H9 (cell line): Measurements from ENCODE around the gene KLC1. TPM values are rescaled to one million over a fixed set of nuclear protein-coding genes. Genes with fewer than 3 reads are reported as not detected.

Source experiments
- DNase-seq: peaks from one replicate; pipeline ENCODE4 v3.0.0-alpha.2; 2017
- H2AFZ ChIP-seq: one replicate; pipeline ENCODE4 v1.6.1; 2013; ENCODE audit warnings: mild to moderate bottlenecking, low read length, control low read depth, moderate library complexity
- H2AK5ac ChIP-seq: 2 replicates; pipeline ENCODE4 v1.6.1; 2013; ENCODE audit warnings: low read length, control low read depth, mixed read lengths; ENCODE audit not compliant: insufficient read length
- H2BK120ac ChIP-seq: one replicate; pipeline ENCODE4 v1.6.1; 2013; ENCODE audit warnings: low read depth, mild to moderate bottlenecking, low read length, control low read depth, inconsistent platforms; ENCODE audit not compliant: poor library complexity, severe bottlenecking
- H2BK12ac ChIP-seq: 2 replicates; pipeline ENCODE4 v1.6.1; 2013; ENCODE audit warnings: low read length, control low read depth, mixed read lengths, low read depth; ENCODE audit not compliant: insufficient read length
- H2BK15ac ChIP-seq: 2 replicates; pipeline ENCODE4 v1.6.1; 2013; ENCODE audit warnings: low read depth, low read length, control low read depth
- H2BK20ac ChIP-seq: one replicate; pipeline ENCODE4 v1.6.1; 2013; ENCODE audit warnings: low read depth, mild to moderate bottlenecking, low read length, control low read depth, inconsistent platforms; ENCODE audit not compliant: poor library complexity, severe bottlenecking
- H2BK5ac ChIP-seq: 2 replicates; pipeline ENCODE4 v1.6.1; 2013; ENCODE audit warnings: low read length, control low read depth, mixed read lengths; ENCODE audit not compliant: insufficient read length
- H3K14ac ChIP-seq: 2 replicates; pipeline ENCODE4 v1.6.1; 2013; ENCODE audit warnings: low read length, control low read depth; ENCODE audit not compliant: insufficient read depth
- H3K18ac ChIP-seq: 2 replicates; pipeline ENCODE4 v1.6.1; 2013; ENCODE audit warnings: low read depth, mild to moderate bottlenecking, mixed read lengths, low read length, control low read depth; ENCODE audit not compliant: insufficient read length
- H3K23ac ChIP-seq: 2 replicates; pipeline ENCODE4 v1.6.1; 2013; ENCODE audit warnings: low read length, control low read depth, mixed read lengths, low read depth; ENCODE audit not compliant: insufficient read length
- H3K23me2 ChIP-seq: 2 replicates; pipeline ENCODE4 v1.6.1; 2013; ENCODE audit warnings: low read depth, mild to moderate bottlenecking, mixed read lengths, low read length, control low read depth; ENCODE audit not compliant: insufficient read length, poor library complexity, severe bottlenecking
- H3K27ac ChIP-seq: 2 replicates; pipeline ENCODE4 v1.5.1; 2013; ENCODE audit warnings: low read length, control low read depth, mixed read lengths, low read depth; ENCODE audit not compliant: insufficient read length
- H3K27me3 ChIP-seq: 2 replicates; pipeline ENCODE4 v1.6.1; 2013; ENCODE audit warnings: low read length, control low read depth, inconsistent platforms; ENCODE audit not compliant: insufficient read depth
- H3K4ac ChIP-seq: 2 replicates; pipeline ENCODE4 v1.6.1; 2013; ENCODE audit warnings: low read depth, mild to moderate bottlenecking, control low read depth, inconsistent platforms, low read length, moderate library complexity
- H3K4me1 ChIP-seq: 2 replicates; pipeline ENCODE4 v1.6.1; 2013; ENCODE audit warnings: low read length, control low read depth, inconsistent platforms; ENCODE audit not compliant: insufficient read depth
- H3K4me2 ChIP-seq: 2 replicates; pipeline ENCODE4 v1.6.1; 2013; ENCODE audit warnings: low read length, control low read depth, mixed read lengths; ENCODE audit not compliant: insufficient read length, insufficient read depth
- H3K56ac ChIP-seq: 2 replicates; pipeline ENCODE4 v1.6.1; 2013; ENCODE audit warnings: low read depth, mild to moderate bottlenecking, mixed read lengths, low read length, control low read depth; ENCODE audit not compliant: insufficient read length
- H3K79me1 ChIP-seq: 2 replicates; pipeline ENCODE4 v1.6.1; 2013; ENCODE audit warnings: low read depth, mild to moderate bottlenecking, moderate library complexity, low read length, control low read depth, inconsistent platforms; ENCODE audit not compliant: insufficient read depth, poor library complexity, severe bottlenecking
- H3K79me2 ChIP-seq: 2 replicates; pipeline ENCODE4 v1.6.1; 2013; ENCODE audit warnings: low read length, control low read depth, inconsistent platforms; ENCODE audit not compliant: insufficient read depth
- H3K9ac ChIP-seq: 2 replicates; pipeline ENCODE4 v1.6.1; 2013; ENCODE audit warnings: low read length, control low read depth, mixed read lengths; ENCODE audit not compliant: insufficient read length; ENCODE audit errors: extremely low read depth
- H3K9me3 ChIP-seq: one replicate; pipeline ENCODE4 v1.6.1; 2013; ENCODE audit warnings: low read depth, low read length, inconsistent platforms; ENCODE audit not compliant: control insufficient read depth
- H3T11ph ChIP-seq: one replicate; pipeline ENCODE4 v1.6.1; 2013; ENCODE audit warnings: mild to moderate bottlenecking, low read length, control low read depth, inconsistent platforms
- H4K20me1 ChIP-seq: one replicate; pipeline ENCODE4 v1.6.1; 2013; ENCODE audit not compliant: control insufficient read depth, insufficient read length, insufficient read depth
- H4K5ac ChIP-seq: 2 replicates; pipeline ENCODE4 v1.6.1; 2013; ENCODE audit warnings: low read depth, mild to moderate bottlenecking, mixed read lengths, low read length, control low read depth; ENCODE audit not compliant: insufficient read length
- H4K8ac ChIP-seq: replicated peaks from 2 replicates; pipeline ENCODE4 v1.6.1; 2013; ENCODE audit warnings: low read length, control low read depth, mixed read lengths, low read depth; ENCODE audit not compliant: insufficient read length
- H4K91ac ChIP-seq: 2 replicates; pipeline ENCODE4 v1.6.1; 2013; ENCODE audit warnings: low read depth, mild to moderate bottlenecking, moderate library complexity, mixed read lengths, low read length, control low read depth; ENCODE audit not compliant: insufficient read length
- H3K27ac Mint-ChIP-seq, 3 experiments: 2 replicates in 2 of 3; 3 replicates in 1 of 3; pipeline ENCODE4 v1.8.0; 2020 to 2021; ENCODE audit warnings: mixed read lengths in 3 of 3, mild to moderate bottlenecking in 1 of 3, moderate library complexity in 1 of 3
- H3K27me3 Mint-ChIP-seq: 2 replicates; pipeline ENCODE4 v1.8.0; 2021; ENCODE audit warnings: low read depth, mild to moderate bottlenecking, moderate library complexity, mixed read lengths
- H3K36me3 Mint-ChIP-seq, 3 experiments: 2 replicates in 2 of 3; 3 replicates in 1 of 3; pipeline ENCODE4 v1.8.0; 2020 to 2021; ENCODE audit warnings: low read depth in 3 of 3, mixed read lengths in 3 of 3; ENCODE audit not compliant: insufficient read depth in 1 of 3
- H3K4me1 Mint-ChIP-seq, 2 experiments: 2 replicates each; pipeline ENCODE4 v1.8.0; 2020; ENCODE audit warnings: mixed read lengths in 2 of 2
- H3K4me3 Mint-ChIP-seq, 2 experiments: 2 replicates in 1 of 2; 3 replicates in 1 of 2; pipeline ENCODE4 v1.8.0; 2020 to 2021; ENCODE audit warnings: mild to moderate bottlenecking in 2 of 2, mixed read lengths in 2 of 2, moderate library complexity in 1 of 2
- H3K9me3 Mint-ChIP-seq, 2 experiments: 2 replicates in 1 of 2; 3 replicates in 1 of 2; pipeline ENCODE4 v1.8.0; 2020; ENCODE audit warnings: mild to moderate bottlenecking in 2 of 2, mixed read lengths in 2 of 2, moderate library complexity in 1 of 2
- WGBS: extraction: QIAGEN DNeasy Blood & Tissue Kit; methylation state at CpG from one replicate; pipeline ENCODE4 v1.1.7; 2013; ENCODE audit warnings: missing lambda C conversion rate, low lambda C conversion rate, mixed read lengths; ENCODE audit not compliant: insufficient read length; ENCODE audit errors: extremely low coverage; 5-methylcytosine and 5-hydroxymethylcytosine counted together
- total RNA-seq: library from RNA; stranded (reverse); gene quantifications from 2 replicates; pipeline ENCODE4 v1.2.1, GENCODE V29; 2021
- TF ChIP-seq, protein P1 (sequence below): fragments of 200-600 bp; sonication (generic); conservative IDR thresholded peaks from 3 replicates; pipeline ENCODE4 v1.8.0; 2021; ENCODE audit warnings: antibody characterized with exemption, mild to moderate bottlenecking

KLC1 gene
- total RNA-seq, 1 experiment from 2014 or later, result 143 TPM

DNA sequence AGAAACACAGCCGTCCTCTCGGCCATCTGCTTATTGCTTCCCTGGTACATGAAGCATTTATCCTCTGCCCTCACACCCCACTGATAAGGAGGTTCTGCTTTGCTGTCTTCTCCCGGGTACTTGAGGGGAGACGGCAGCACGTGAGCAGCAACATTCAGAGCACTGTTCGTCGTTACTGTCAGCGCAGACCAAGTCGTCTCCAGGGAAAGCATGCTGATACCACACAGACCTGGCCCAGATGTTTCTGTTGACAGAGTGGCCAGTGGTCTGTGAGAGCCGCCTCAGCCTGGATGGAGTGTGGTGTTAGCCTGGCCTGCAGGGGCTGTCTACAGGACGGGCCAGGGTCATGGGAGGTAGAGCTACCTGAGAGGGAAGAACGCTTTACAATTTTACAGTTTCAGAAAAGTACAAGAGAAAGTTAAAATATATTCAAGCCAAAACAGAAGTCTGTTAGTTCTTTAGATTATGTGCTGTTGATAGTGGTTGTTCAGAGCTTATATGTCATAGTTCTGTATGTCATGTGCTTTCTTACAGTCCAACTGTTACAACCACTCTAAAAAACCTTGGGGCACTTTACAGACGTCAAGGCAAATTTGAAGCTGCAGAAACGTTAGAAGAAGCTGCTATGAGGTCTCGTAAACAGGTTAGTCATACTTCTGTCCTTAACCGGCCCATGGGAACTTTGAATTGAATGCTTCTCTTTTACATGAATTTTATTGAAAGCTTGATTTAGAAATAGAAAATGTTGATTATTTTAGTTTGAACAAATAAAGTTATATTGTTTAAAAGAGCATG, 48.1 kb downstream of the KLC1 start:
- no peak overlapping the region for H3K27ac ChIP-seq
- no peak for DNase-seq
- no peak overlapping the region for H3K56ac ChIP-seq
- no peaks in the 10 kb centered on the region for H3K79me2 ChIP-seq
- H3K18ac ChIP-seq, result no peak overlapping the region
- H4K8ac ChIP-seq, result no peak overlapping the region
- no peak overlapping the region for H4K91ac ChIP-seq
- H3K9ac ChIP-seq, result no peak overlapping the region
- H2BK12ac ChIP-seq, result no peak overlapping the region
- H3K27me3 Mint-ChIP-seq, result no peaks in the 10 kb centered on the region
- H2AFZ ChIP-seq, result no peak overlapping the region
- no peak overlapping the region for H3K23ac ChIP-seq
- H4K5ac ChIP-seq, result no peak overlapping the region
- H3K14ac ChIP-seq, result no peak overlapping the region
- H3K36me3 Mint-ChIP-seq, result peaks cover 40 to 89% (median 70%) of the 10 kb centered on the region in 3 experiments; a peak in 6 of 7 replicates
- no peak overlapping the region for H2BK20ac ChIP-seq
- no peaks in the 10 kb centered on the region for H3K79me1 ChIP-seq
- H2BK5ac ChIP-seq, result no peak overlapping the region
- H3K4me3 Mint-ChIP-seq, result no peak overlapping the region
- H3K23me2 ChIP-seq, result no peaks in the 10 kb centered on the region
- no peak overlapping the region for H2BK120ac ChIP-seq
- TF ChIP-seq, protein P1, sequence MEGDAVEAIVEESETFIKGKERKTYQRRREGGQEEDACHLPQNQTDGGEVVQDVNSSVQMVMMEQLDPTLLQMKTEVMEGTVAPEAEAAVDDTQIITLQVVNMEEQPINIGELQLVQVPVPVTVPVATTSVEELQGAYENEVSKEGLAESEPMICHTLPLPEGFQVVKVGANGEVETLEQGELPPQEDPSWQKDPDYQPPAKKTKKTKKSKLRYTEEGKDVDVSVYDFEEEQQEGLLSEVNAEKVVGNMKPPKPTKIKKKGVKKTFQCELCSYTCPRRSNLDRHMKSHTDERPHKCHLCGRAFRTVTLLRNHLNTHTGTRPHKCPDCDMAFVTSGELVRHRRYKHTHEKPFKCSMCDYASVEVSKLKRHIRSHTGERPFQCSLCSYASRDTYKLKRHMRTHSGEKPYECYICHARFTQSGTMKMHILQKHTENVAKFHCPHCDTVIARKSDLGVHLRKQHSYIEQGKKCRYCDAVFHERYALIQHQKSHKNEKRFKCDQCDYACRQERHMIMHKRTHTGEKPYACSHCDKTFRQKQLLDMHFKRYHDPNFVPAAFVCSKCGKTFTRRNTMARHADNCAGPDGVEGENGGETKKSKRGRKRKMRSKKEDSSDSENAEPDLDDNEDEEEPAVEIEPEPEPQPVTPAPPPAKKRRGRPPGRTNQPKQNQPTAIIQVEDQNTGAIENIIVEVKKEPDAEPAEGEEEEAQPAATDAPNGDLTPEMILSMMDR, result no peak
- no peaks in the 10 kb centered on the region for H3K9me3 Mint-ChIP-seq
- H3K4me1 ChIP-seq, result no peaks in the 10 kb centered on the region
- no peaks in the 10 kb centered on the region for H3K9me3 ChIP-seq
- H3K27ac Mint-ChIP-seq, result no peak overlapping the region
- H2BK15ac ChIP-seq, result no peak overlapping the region
- no peak overlapping the region for H3K4me2 ChIP-seq
- no peak overlapping the region for H3K4ac ChIP-seq
- no peak overlapping the region for H2AK5ac ChIP-seq
- no peaks in the 10 kb centered on the region for H3K27me3 ChIP-seq
- H4K20me1 ChIP-seq, result no peaks in the 10 kb centered on the region
- no peaks in the 10 kb centered on the region for H3K4me1 Mint-ChIP-seq
- no peak overlapping the region for H3T11ph ChIP-seq
- no CpG with 5 or more reads among the region's 16 CpGs for WGBS
